GM19035 (cell line): ENCODE data around the gene PAPOLA.

Experiments
- ATAC-seq: cut with Tn5 transposase; IDR thresholded peaks from one replicate; pipeline ENCODE4 v1.9.1; 2021; ENCODE audit not compliant: unreplicated experiment

PAPOLA gene

DNA sequence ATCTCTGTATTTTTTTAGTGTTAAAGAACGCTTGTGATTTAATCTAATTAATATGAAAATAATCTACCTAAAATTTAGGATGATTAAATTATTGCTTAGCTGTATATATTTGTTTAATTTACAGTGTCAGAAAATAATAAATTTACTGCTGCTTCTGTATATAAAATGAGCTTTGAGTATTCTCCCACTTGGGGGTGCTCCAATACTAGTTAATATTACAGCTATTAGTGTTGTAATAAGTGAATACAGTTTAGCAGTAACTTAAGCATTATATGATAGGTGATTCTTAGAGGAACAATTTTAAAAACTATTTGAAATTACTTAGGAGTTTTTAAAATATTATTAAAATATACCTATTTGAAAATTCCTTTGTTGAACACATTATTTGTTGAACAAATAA lies 62.2 kb downstream of the PAPOLA start:
- ATAC-seq, result no peak

DNA sequence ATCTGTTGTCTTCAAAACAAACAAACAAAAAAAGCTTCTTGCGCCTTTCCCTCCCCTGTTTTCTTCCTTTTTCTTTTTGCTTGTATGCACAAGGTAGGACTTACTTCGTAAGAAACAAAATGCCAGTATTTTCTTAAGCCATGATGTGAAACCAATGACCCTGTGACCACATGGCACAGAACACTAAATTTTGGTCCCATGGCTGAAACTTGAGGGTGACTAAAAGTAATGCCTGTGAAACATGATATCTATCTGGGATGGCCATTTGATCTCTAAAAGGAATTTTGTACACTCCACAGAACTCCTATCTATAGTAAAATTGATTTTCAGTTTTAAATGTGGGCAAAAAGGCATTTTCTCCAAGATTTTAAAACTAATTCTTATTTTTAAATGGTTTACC lies 63.6 kb downstream of the PAPOLA start:
- ATAC-seq, result no peak

DNA sequence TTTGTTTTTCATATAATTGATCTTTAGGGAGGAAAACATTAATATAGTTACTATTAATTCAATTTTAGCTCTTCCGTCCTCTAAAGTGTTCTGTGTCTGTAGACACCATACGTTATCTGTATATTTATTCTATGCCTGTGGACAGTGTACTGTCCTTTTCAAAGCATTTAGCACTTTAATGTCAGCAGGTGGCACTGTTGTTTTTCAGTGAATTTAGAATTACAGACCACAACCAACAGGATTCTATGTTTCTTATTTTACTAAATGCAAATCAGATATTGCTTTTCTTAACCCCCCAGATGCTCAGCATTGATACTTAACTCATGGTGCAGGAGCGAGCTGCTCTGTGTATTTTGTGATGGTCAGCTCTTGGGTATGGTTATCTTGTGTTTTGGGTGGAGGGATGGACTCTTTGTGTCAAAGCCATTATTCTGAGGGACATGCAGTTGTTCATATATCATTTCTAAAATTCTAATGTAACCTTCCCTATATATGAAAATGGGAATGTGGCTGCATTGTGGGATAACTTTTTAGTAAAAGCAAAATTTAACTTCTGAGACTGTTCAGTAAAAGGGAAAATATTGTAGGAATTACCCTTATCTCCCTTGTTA lies 65.2 kb downstream of the PAPOLA start:
- ATAC-seq, result no peak

DNA sequence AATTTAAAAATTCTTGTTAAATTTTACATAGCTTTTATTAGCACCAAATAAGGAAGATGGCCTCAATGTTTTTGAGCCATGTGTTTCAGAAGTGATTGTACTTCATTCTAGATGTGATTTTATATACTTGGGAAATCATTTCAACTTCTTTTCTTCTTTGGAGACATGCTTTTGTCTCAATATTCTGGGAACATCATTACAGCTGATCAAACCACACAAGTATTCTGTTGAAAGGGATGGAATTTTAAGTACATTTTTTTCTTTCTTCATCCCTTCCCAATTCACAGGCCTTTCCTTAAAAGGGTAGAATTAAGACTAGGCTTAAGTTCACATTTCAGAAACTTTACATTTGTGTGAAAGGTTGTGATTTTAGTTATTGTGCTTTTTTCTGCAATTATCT lies 66.4 kb downstream of the PAPOLA start:
- no peak for ATAC-seq

DNA sequence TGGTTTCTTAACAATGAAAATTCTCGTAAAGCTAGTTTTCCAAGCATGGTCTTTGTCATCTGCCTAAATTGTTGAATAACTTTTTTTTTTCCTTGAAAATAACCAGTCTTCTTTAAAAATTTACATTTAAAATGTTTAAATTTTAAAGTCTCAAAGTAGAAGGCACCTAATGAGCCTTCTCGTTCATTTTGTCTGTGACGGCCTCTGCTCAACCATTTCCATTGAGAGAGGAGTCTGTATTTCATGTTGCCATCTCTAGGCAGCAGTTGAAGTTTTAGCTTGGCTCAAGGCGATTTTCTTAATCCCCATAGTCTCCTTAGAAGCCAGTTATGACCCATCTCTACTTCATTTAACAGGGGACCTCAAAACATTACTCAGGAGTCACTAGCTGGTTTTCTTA lies 69.1 kb downstream of the PAPOLA start:
- ATAC-seq, result no peak

DNA sequence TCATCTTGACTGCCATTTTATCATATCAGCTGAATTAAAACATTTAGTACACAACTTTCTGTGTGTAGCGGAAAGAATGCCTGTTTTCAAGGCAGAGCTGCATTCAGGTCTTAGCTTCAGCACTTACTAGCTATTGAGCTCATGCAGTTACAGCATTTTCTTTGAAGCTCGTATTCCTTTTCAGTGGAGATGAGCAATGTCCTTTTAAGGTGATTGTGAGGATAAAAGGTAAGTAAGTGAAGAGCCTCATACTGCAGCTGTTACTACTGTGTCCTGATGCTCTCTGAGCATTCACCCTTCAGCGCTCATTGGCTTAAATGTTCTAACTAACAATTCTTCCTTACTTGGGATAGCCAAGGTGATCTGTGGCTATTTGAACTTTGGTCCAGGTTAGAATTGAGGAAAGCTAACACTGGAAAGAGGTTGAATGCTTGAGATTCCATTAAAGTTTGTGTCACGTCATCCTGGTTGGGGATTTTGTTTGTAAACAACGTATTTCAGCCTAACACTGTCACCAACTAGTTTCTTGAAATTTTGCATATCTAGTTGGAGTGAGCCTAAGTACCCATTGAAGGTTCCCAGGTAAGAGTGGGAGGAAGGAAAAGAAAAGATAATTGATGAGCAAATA lies 71.4 kb downstream of the PAPOLA start:
- no peak for ATAC-seq

DNA sequence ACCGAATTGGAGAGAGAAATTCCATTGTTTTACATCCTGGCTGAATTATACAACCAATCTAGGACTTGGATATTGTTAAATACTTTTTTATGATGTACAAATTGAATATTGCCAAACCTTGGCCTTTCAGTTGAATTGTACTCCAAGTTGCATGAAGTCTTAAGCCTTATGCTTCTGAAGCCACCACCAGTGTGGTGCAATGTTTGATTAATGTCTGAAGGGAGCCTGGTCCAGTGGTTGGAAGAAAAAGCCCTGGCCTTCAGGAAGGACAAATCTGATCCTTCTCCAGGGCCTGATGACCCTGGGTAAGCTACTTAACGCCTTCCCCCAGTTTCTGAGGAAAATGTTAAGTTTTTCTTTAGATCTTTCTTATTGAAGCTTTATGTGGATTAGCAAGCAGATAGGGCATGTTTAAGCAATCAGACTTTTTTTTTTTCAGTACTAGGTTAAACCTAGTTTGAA lies 72.0 kb downstream of the PAPOLA start:
- no peak for ATAC-seq

DNA sequence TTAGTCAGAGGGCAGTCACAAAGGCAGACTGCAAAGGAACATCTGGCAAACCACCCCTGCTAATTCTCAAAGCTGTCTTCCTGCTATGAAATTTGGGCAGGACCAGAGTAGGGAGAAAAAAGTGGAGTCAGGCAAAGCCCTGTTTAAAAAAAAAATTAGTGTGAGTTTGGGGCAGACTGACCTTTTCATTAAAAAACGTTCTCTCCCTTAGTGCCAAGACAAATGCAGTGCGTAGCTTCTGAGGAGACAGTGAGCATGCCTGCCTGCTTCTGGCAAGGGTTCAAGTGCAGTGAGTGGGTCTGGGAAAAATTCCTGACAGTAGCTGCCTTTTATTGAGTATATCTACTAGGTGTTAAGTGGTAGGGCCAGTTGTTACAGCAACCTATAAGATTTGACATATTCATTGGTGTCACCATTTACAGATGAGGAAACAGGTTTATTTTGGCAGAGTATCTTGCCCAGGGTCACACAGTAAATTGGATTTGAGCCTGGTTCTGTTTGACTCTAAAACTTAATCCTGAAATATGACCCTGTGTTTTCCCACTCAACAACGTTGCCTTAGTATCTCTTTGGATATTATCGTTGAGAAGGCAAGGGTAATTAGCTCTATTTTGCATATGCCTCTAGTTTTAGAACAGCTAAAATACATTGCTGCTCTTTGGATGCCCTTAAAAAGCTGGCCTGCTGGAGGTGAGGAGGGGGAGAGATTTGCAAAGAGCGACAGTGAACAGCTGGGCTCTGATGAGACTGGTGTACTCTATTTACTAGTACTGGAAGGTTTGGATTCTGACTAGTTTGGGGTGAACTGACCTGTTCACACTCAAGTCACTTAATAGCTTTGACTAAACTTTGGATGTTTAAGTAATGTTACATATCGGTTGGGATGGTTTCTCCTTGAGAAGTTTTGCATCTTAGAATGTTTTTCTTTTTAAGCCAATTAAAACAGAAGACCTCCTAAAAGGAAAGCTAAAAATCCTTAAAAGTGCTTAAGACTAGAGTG lies 72.8 kb downstream of the PAPOLA start:
- no peak for ATAC-seq

DNA sequence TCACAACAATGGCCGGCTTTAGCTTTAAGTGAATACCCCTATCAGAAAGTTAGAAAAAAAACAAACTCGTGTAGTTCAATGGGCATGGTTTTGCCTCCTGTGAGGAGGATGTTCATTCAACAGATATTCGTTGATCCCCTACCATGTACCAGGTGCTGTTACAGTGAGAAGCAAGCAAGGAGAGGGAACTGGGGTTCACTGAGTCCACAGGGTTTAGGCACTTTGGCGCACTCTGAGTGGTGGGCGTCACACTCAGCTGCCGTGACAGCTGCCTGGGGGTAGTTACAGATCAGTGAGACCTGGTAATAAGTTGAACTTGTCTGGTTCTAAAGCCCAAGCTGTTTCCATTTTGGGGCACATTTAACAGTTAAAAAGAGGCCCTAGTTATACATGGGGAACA lies 74.2 kb downstream of the PAPOLA start:
- ATAC-seq, result no peak

DNA sequence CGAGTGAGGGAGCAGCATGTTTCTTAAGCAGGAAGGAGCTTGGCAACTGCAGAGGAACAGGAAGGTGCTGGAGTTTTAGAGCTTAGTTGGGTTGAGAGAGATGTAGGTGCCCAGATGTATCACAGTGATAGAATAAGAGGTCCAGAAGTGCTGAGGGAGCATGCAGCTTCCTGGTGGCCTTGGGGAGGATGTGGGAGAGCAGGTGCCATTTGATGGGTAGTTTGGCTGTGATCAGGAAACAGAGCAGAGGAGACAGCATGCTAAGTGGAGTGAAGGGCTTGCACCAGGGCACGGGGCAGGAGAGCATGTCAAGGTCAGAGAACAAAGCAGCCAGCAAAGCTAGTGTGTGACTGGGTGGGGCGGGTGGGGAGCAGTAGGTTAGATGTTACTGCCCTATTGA lies 74.8 kb downstream of the PAPOLA start:
- ATAC-seq, result no peak

DNA sequence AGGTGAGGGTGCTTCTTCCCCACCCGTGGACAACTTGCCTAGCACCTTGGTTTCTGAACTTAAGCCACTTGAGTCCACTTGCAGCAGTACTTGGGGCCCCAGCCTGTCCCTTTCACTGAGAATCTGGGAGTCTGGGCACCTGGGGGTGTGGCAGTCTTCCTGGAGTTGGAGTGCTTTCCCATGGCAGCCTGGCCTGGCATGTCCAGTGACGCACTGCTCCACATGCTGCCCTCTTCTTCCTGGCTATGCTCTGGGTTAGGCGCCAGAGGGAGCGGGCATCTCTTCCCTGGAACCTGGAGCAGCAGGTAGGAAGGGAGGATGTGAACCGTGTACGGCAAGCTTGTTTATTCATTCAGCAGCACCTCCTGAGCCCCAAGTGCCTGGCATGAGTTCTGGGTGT lies 76.4 kb downstream of the PAPOLA start:
- no peak for ATAC-seq

DNA sequence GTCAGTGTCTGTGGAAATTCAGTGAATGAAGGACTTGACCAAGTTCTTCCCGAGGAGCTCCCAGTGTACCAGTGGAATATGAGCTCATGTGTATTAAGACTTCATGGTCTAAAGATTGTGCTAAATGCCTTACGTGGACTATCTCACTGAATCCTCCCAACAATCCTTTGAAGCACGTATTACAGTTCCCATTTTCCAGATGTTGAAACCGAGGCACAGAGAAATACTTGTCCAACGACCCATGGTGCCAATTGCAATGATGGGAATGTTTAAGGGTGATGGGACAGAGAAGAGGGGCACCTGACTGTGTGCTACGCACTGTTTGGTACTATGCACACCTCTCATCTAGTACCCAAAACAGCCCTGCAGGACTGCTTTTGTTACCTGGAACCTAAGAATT lies 77.2 kb downstream of the PAPOLA start:
- ATAC-seq, result no peak

DNA sequence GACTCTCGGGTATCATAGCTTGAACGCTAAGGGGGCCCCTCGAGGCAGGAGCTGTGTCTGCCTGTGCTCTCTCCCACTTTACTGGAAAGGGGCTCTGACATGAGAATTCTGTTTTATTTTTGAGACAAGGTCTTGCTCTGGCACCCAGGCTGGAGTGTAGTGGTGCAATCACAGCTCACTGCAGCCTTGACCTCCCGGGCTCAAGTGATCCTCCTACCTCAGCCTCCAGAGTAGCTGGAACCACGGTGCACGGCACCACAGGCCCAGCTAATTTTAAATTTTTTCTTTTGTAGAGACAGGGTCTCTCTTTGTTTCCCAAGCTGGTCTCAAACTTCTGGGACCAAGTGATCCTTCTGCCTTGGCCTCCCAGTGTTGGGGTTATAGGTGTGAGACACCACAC lies 77.7 kb downstream of the PAPOLA start:
- no peak for ATAC-seq

DNA sequence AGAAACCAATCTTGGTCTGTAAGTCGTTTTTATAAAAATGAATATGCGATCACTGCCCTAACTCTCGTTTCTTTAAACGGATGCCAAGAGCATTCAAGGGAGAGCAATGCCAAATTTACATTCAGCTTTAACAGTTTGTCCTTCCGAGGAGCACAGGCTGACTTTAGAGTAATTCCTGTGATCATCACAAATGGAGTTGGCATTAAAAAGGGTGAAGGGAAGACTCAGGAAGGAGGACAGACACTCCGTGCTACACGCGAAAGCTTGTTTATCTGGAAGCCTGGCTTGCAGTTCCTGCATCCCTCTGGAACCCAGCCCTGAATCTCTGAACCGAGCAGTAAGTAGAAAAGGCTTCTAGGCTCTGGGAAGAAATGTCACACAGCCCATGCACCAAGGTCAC lies 78.4 kb downstream of the PAPOLA start:
- ATAC-seq, result no peak

DNA sequence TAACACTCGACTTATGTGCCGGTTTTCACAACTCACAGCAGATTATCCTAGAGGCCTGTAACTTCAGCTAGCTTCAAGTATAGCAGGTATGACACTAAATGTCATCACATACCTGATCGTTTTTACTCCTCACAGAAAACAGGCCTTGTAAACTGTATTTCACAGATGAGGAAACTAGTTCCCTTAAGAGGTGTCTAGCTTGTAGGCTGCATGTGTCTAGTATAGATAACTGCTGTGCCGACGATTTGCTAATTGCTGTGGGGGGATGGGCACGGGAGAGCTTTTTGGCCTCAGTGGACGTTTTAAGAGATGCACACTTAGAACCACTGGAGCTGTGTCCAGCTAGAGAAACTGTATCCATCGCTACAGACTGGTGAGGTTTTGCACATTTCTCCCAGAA lies 78.8 kb downstream of the PAPOLA start:
- no peak for ATAC-seq

DNA sequence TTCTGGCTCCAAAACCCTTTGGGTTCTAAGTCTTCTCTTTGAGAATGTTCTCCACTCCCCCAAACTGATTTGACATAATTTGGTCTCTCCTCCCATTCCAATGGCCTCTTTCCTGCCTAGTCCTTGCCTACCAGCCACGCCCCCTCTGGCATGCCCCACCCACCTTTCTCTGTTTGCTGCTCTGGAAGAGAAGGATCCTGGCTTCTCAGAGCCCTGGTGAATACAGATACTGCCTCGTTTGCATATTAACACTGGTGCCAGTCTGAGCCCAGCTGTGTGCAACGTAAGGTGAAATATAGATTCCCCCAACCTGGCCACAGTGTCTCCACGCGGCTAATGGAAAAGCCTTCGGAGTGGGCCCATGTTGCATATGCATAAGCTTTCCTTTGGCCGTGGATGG lies 79.7 kb downstream of the PAPOLA start:
- no peak for ATAC-seq

DNA sequence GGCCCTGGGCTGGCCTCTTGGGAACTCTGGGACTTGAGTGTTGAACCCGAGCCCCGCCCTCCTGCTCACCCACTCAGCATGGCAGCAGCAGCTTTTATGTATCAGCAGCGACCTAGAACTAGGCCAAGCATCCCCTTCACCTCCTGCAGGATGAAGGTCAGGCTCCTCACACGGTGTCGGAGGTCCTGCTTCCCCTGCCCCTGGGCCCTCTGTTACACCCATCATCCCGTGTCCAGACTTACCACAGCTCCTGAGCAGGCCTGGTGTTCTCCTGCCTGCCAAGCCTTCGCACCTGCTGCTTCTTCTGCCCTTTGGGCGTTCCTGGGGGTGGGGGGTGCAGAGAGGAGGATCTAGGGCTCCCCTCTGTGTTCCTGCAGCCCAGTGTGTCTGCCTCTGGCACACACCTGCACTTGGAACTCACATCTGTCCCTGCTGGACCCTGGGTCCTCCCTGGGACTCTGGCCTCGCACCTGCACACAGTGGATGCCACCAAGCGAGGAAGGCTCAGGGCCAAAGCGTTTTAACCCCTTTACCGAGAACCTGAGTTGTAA lies 80.3 kb downstream of the PAPOLA start:
- ATAC-seq, result no peak

DNA sequence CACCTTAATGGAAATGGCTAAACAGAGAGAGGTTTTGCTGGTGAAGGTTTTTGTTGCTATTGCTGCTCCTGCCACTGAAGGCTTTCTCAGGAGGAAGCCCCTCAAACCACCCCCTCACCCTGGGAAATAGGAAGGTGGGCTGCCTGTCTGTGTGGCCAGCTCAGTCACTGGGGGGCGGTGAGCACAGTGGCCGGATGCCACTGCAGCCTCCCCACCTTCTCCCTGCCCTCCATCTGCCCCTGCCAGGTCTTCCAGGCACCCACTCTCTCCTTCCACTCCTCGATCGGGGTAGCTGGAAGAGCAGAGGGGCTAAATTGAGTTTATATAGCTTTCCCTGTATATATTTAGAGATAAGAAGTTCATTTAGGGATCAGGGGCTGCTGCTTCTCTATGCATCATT lies 80.8 kb downstream of the PAPOLA start:
- no peak for ATAC-seq

DNA sequence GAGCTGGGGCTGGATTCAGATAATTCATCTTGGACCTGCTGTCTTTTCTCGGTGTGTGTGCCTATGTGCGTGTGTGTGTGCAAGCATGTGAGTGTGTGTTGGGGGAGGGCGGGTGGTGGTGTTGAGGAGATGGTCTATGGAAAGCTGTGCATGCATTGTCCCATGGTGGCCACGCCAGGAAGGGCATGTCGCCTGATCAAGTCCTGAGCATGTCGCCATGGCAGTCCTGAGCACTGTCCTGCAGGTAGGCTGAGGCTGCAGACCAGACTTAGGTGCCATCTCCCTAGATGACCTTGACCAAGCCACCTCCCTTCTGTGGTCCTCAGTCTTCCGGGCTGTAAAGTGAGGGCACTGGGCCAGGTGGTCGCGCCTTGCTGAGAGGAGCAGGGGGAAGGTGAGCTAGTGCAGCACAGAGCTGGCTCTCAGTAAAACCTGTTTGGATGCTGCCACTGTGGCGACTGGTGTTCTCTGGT lies 81.4 kb downstream of the PAPOLA start:
- no peak for ATAC-seq

DNA sequence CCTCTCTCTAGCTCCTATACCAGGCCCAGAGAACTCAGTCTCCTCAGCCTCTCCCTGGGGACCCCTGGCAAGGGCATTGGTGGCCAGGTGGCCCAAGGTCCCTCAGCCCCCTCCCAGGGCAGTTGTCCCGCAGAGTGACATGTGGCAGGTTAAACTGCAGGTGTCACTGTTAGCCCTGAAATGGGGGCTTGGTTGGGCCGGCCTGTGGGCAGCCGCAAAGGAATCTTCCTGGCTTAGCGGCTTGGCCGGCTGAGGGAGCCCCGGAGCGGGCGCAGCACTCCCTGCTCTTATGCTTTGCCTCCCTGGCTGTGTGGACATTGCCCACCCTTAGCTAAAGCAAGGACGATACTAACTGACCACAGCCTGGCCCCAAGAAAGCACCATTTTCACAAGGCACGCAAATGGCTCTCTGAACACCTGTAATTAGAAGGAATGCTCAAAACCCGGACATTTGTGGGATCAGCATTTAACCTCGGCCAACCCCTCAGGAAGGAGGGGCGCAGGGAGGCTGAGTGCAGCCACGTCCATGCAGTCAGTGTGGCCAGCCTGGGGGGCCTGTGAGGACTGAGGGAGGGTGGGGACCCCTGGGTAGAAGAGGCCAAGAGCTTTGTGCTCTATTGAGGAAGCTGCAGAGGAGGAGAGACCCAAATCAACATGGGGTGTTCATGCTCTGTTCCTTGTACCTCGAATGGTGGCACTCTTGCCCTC lies 82.2 kb downstream of the PAPOLA start:
- peak; percentile 64 for ATAC-seq
